ENCODE measurements around the gene EMC6. TPM values are rescaled to one million over a fixed set of nuclear protein-coding genes. Genes with fewer than 3 reads are reported as not detected.
A peak's percentile ranks its signal among the peaks of the same experiment; 100 is the strongest.

EMC6 gene
- total RNA-seq, 1 experiment from 2014 or later, result 41.5 TPM

- no peak for DNase-seq (ENCODE audit: low read depth)
These were observed 12.3 kb upstream of the EMC6 start for GRCh38 chr17:3656353-3656752.

GRCh38 chr17:3656755-3657587 lies 11.6 kb upstream of the EMC6 start:
- no peak for DNase-seq (ENCODE audit: low read depth)

GRCh38 chr17:3657588-3657869 lies 11.1 kb upstream of the EMC6 start:
- no peak for DNase-seq (ENCODE audit: low read depth)

GRCh38 chr17:3657874-3658783 lies 10.5 kb upstream of the EMC6 start:
- no peak for DNase-seq (ENCODE audit: low read depth)

GRCh38 chr17:3658784-3659449 lies 9.7 kb upstream of the EMC6 start:
- no peak for DNase-seq (ENCODE audit: low read depth)

GRCh38 chr17:3659541-3660111 lies 9.0 kb upstream of the EMC6 start:
- DNase-seq (ENCODE audit: low read depth), result peak; percentile 85

GRCh38 chr17:3660311-3660891 lies 8.2 kb upstream of the EMC6 start:
- no peak for DNase-seq (ENCODE audit: low read depth)

- DNase-seq (ENCODE audit: low read depth), result no peak
These were observed 5.3 kb upstream of the EMC6 start for GRCh38 chr17:3663102-3664011.

- no peak for DNase-seq (ENCODE audit: low read depth)
These were observed 2.8 kb upstream of the EMC6 start for GRCh38 chr17:3665834-3666233.

GRCh38 chr17:3666516-3666915 lies 2.1 kb upstream of the EMC6 start:
- DNase-seq (ENCODE audit: low read depth), result no peak

- peak; percentile 88 for DNase-seq (ENCODE audit: low read depth)
These were observed 990 bp upstream of the EMC6 start for GRCh38 chr17:3667366-3668278.

GRCh38 chr17:3669085-3669347 lies 404 bp downstream of the EMC6 start:
- no peak for DNase-seq (ENCODE audit: low read depth)

GRCh38 chr17:3669548-3669947 lies 936 bp downstream of the EMC6 start:
- DNase-seq (ENCODE audit: low read depth), result no peak

- no peak for DNase-seq (ENCODE audit: low read depth)
These were observed 4.0 kb downstream of the EMC6 start for GRCh38 chr17:3672571-3672970.

- no peak for DNase-seq (ENCODE audit: low read depth)
These were observed 7.3 kb downstream of the EMC6 start for GRCh38 chr17:3675886-3676285.

- peak; percentile 58 for DNase-seq (ENCODE audit: low read depth)
These were observed 9.6 kb downstream of the EMC6 start for GRCh38 chr17:3678095-3678820.

- no peak for DNase-seq (ENCODE audit: low read depth)
These were observed 10.4 kb downstream of the EMC6 start for GRCh38 chr17:3678821-3679530.

- no peak for DNase-seq (ENCODE audit: low read depth)
These were observed 11.0 kb downstream of the EMC6 start for GRCh38 chr17:3679531-3680126.

Measured in M059J (cell line).